Fibroblast of mammary gland (primary cell): Measurements from ENCODE around the gene FGD3.

Experiments
- DNase-seq: peaks from one replicate; pipeline ENCODE4 v3.0.0-alpha.2; 2010; ENCODE audit warnings: low read depth
- H3K4me3 ChIP-seq: 2 replicates; pipeline ENCODE4 v1.5.1; 2011; ENCODE audit warnings: low read depth, mild to moderate bottlenecking, low read length, moderate library complexity; ENCODE audit not compliant: control insufficient read depth
- TF ChIP-seq, protein P1 (sequence below): conservative IDR thresholded peaks from 2 replicates; pipeline ENCODE4 v1.5.1; 2011; ENCODE audit warnings: low read depth, low read length, inconsistent platforms; ENCODE audit not compliant: control insufficient read depth, insufficient read depth

Gene FGD3

DNA sequence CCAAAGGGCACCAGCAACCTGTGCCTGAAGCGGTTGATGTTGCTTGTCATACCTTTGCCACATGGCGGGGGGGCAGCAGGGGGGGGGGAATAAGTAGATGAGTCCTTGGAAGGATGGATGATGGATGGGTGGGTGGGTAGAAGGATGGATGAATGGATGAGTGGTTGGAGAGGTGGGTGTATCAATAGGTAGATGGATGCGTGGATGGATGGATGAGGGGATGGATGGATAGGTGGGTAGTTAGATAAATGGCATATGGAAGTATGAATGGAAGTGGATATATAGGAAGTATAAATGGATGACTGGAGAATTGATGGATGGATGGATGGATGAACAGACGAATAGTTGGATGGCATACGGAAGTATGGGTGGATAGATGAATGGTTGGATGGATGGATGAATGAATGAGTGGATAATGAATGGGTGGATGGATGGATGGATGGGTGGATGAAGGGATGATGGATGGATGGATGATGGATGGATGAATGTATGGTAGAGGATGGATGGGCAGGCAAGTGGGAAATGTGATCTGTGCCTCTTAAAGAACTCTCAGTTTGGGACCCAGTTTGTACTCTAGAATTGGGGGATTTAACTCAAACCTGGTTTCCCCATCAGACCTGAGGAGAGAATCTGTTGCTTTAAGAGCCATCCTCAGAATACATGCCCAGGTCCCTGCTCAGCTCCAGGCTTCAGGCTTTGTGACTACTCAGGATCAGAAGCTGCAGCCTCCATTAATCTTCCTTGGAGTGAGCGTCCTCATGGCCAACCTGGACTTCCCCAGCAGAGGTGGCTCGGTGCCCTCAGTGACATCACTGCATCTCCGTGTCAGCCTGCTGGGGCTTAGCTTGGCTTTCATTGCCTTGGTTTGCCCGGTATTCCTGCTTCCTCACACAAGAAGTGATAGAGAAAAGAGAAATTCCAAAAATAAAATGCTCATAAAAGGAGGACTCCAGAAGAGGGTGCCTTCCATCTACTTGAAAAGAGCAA, 83.6 kb downstream of the FGD3 start:
- no peak overlapping the region for H3K4me3 ChIP-seq
- TF ChIP-seq, protein P1, sequence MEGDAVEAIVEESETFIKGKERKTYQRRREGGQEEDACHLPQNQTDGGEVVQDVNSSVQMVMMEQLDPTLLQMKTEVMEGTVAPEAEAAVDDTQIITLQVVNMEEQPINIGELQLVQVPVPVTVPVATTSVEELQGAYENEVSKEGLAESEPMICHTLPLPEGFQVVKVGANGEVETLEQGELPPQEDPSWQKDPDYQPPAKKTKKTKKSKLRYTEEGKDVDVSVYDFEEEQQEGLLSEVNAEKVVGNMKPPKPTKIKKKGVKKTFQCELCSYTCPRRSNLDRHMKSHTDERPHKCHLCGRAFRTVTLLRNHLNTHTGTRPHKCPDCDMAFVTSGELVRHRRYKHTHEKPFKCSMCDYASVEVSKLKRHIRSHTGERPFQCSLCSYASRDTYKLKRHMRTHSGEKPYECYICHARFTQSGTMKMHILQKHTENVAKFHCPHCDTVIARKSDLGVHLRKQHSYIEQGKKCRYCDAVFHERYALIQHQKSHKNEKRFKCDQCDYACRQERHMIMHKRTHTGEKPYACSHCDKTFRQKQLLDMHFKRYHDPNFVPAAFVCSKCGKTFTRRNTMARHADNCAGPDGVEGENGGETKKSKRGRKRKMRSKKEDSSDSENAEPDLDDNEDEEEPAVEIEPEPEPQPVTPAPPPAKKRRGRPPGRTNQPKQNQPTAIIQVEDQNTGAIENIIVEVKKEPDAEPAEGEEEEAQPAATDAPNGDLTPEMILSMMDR, result no peak
- no peak for DNase-seq

DNA sequence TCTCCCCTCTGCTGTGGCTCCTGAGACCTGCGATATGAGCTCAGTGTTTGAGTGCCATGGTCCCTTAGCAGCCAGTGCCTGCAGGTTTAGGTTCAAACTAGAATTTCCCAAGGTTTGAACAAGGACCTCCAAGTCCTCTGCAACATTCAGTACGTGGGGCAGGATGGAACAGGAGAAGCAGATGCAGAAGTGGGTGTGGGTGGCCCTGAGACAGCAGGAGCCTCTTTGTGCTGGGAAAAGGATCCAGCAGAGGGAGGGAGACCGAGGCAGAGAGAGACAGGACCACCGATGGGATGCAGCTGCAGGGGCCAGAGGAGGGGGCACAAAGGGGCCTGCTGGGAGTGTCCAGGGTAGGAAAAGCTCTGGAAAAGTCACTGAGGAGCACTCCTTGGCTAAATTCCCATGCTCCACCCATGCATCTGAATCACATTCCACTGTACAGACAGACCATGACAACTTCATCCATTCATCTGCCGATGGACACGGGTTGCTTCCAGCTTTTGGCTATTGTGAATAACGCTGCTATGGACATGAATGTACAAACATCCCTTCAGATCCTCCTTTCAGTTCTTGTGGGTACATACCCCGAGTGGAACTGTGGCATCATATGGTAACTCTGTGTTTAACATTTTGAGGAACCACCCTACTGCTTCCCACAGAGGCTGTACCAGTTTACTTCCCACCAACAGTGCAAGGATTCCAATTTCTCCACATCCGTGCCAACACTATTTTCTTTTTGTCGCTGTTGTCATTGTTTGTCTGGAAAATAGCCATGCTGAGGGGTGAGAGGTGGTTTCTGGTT, 84.5 kb downstream of the FGD3 start:
- DNase-seq, result peak; percentile 38
- TF ChIP-seq, protein P1, result no peak
- no peak overlapping the region for H3K4me3 ChIP-seq

DNA sequence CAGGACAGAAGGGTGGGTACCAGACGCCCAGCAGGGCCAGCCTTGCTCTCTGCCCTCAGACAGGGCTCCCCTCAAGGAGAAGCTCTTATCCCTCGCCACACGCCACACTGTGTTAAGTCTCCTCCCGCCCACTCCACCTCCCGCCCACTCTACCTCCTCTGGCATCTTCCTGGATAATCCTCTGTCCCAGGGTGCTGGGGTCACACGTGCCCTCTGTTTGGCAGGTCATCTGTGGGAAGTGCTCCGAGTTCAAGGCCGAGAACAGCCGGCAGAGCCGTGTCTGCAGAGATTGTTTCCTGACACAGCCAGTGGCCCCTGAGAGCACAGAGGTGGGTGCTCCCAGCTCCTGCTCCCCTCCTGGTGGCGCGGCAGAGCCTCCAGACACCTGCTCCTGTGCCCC, 85.2 kb downstream of the FGD3 start:
- TF ChIP-seq, protein P1, result no peak
- H3K4me3 ChIP-seq, result no peak overlapping the region
- DNase-seq, result no peak

DNA sequence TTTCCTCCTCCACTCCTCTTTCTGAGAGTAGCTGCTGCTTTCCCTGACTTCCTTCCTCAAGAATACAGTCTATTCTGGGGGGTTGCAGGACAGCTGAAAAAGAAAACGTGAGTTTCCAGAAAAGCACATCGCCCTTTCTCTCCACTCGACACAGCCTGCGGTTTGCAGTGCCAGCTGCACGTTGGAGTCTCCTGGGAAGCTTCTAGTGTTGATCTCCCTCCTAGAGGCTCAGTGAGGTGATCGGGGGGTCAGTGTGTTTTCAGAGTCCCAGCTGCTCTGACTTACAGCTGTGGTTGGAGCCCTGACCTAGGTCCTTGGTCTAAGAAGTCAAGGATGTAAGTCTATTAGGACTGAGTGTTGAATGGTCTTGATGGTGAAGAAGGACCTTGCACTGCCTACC, 86.2 kb downstream of the FGD3 start:
- H3K4me3 ChIP-seq, result no peak overlapping the region
- TF ChIP-seq, protein P1, result no peak
- DNase-seq, result no peak

DNA sequence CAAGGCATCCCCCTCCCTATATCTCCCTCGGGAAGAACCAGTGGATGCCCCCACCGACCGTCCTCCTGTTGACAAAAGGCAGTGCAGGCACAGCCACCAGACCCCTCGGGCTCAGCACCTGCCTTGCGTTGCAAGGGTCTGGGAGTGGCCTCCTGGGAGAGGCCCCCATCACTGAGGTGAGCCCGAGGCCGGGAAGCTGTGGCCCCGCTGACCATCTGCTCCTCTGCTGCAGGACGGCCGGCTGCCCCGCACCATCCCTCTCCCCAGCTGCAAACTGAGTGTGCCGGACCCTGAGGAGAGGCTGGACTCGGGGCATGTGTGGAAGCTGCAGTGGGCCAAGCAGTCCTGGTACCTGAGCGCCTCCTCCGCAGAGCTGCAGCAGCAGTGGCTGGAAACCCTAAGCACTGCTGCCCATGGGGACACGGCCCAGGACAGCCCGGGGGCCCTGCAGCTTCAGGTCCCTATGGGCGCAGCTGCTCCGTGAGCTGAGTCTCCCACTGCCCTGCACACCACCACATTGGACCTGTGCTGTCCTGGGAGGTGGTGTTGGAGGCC, 87.9 kb downstream of the FGD3 start:
- no peak overlapping the region for H3K4me3 ChIP-seq
- no peak for DNase-seq
- TF ChIP-seq, protein P1, result no peak

DNA sequence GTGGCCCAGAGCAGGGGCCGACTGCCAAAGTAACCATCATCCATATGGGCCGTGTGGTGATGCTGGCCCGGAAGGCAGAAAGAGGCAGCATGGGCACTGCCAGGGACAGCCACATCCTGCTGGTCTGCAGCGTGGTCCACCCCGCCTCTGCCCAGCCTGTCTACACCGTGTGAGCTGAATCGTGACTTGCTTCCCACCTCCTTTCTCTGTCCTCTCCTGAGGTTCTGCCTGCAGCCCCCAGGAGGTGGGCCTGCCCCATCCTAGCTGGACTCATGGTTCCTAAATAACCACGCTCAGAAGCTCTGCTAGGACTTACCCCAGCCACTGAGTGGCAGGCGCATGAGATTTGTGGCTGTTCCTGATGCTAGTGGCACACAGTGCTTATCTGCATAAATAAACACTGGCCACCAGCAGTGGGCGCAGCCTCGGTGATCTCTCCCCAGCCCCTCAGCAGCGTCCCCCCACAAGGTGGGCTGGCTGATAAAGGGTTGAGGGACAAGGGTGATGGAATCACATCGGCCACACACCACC, 88.6 kb downstream of the FGD3 start:
- H3K4me3 ChIP-seq, result no peak overlapping the region
- TF ChIP-seq, protein P1, result no peak
- DNase-seq, result no peak
